ENCODE data around the gene LHX2.
A peak's percentile ranks its signal among the peaks of the same experiment; 100 is the strongest.

LHX2 gene

DNA sequence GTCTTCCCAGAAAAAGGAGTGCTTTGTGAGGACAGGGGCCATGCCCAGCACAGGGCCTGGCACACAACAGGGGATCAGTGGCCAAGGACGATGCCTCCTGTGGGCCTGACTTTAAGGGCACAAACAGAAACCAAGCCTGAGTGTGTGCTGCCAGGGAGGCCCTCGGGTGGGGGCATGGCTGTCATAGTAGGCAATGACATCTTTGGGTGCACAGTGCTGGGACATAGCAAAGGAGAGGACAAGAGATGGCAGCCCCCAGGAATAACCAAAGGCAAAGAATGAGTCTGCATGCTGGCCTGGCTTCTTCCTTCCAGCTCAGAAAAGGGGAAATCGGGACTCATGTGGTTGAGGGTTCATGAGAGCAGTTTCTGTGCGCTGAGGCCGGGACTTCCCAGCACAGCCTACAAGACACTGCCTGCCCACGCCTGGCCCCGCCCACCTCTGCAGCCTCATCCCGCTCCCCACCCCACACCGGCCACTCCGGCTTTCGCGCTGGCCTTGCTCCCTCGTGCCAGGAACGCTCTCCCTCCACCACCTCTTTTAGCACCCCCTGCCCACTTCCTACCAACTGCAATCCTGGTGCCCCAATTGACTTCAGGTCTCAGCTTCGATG, 13.8 kb upstream of the LHX2 start:
- no peak overlapping the region for H3K27ac ChIP-seq
- intact Hi-C loops (cut with DNase I; ENCODE audit: low total_unique reads) = no loop called here
- TF ChIP-seq CTCF (IDR thresholded peaks at IDR 0.05) = no peak
- peak; percentile 51 to 69 for DNase-seq
- no peaks in the 10 kb centered on the region for H3K9me3 ChIP-seq
- peaks cover 0 to 86% of the 10 kb centered on the region in 2 donors for H3K27me3 ChIP-seq
- peaks cover 0 to 35% (median 22%) of the 10 kb centered on the region in 4 donors for H3K4me1 ChIP-seq
- H3K4me3 ChIP-seq = no peak overlapping the region
- no peaks in the 10 kb centered on the region for H3K36me3 ChIP-seq

- H3K9me3 ChIP-seq = no peaks in the 10 kb centered on the region
- H3K27me3 ChIP-seq = peaks cover 0 to 92% of the 10 kb centered on the region in 2 donors
- peak overlapping the region in 1 of 2 donors; percentile 24 for H3K4me3 ChIP-seq
- no peak overlapping the region for H3K27ac ChIP-seq
- no peak for DNase-seq
- H3K4me1 ChIP-seq = peaks cover 0 to 35% (median 22%) of the 10 kb centered on the region in 4 donors
- intact Hi-C loops (cut with DNase I; ENCODE audit: low total_unique reads) = no loop called here
- no peaks in the 10 kb centered on the region for H3K36me3 ChIP-seq
- TF ChIP-seq CTCF (IDR thresholded peaks at IDR 0.05) = no peak
Observed at GRCh38 chr9:123998278-123998925, 13.2 kb upstream of the LHX2 start.

- H3K9me3 ChIP-seq = no peaks in the 10 kb centered on the region
- TF ChIP-seq CTCF (IDR thresholded peaks at IDR 0.05) = no peak
- peak overlapping the region; percentile 24 to 44 for H3K4me3 ChIP-seq
- H3K27ac ChIP-seq = no peak overlapping the region
- H3K4me1 ChIP-seq = peaks cover 0 to 35% (median 22%) of the 10 kb centered on the region in 4 donors
- intact Hi-C loops (cut with DNase I; ENCODE audit: low total_unique reads) = no loop called here
- H3K36me3 ChIP-seq = no peaks in the 10 kb centered on the region
- peak in 1 of 2 donors; percentile 49 for DNase-seq
- peaks cover 0 to 95% of the 10 kb centered on the region in 2 donors for H3K27me3 ChIP-seq
Observed at GRCh38 chr9:123998970-123999621, 12.5 kb upstream of the LHX2 start.

- intact Hi-C loops (cut with DNase I; ENCODE audit: low total_unique reads) = no loop called here
- Histone ChIP-seq H3K36me3 (no peaks in the 10 kb centered on the region), H3K27ac (no peak overlapping the region), H3K4me1 (peaks cover 0 to 35% (median 22%) of the 10 kb centered on the region in 4 donors), H3K27me3 (peaks cover 0 to 95% of the 10 kb centered on the region in 2 donors), H3K4me3 (peak overlapping the region; percentile 24 to 44), H3K9me3 (no peaks in the 10 kb centered on the region)
- no peak for TF ChIP-seq CTCF (IDR thresholded peaks at IDR 0.05)
- no peak for DNase-seq
Observed at GRCh38 chr9:123999661-124000060, 11.9 kb upstream of the LHX2 start.

GRCh38 chr9:124000161-124000783, 11.3 kb upstream of the LHX2 start:
- H3K9me3 ChIP-seq = no peaks in the 10 kb centered on the region
- peaks cover 0 to 95% of the 10 kb centered on the region in 2 donors for H3K27me3 ChIP-seq
- peak overlapping the region; percentile 22 to 24 for H3K4me3 ChIP-seq
- no peaks in the 10 kb centered on the region for H3K36me3 ChIP-seq
- no peak for TF ChIP-seq CTCF (IDR thresholded peaks at IDR 0.05)
- no peak overlapping the region for H3K27ac ChIP-seq
- DNase-seq = peak in 1 of 2 donors; percentile 56
- peaks cover 0 to 35% (median 22%) of the 10 kb centered on the region in 4 donors for H3K4me1 ChIP-seq
- intact Hi-C loops (cut with DNase I; ENCODE audit: low total_unique reads) = no loop called here
